ENCODE data around the gene GPATCH1. TPM values are rescaled to one million over a fixed set of nuclear protein-coding genes. Genes with fewer than 3 reads are reported as not detected.

GPATCH1 gene
- total RNA-seq, 1 donor from 2014 or later, result 12.9 TPM

DNA sequence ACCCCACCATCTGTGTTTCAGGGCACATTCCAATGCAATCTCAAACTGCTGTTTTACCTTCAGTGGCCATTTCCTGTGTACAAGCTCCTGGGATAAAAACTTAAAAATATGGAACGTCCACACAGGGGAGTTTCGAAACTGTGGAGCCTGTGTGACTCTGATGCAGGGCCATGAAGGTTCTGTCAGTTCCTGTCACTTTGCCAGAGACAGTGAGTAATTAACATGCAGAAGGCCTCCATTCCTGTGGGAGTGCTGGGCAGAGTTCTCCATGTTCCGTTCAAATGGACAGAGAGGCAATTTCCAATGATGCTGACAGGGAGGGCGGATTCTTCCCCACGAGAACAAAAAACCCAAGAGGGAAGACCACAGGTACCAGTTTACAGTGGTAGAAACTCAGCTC, 75.4 kb downstream of the GPATCH1 start:
- H3K36me3 Mint-ChIP-seq (ENCODE audit: low read depth), result no peaks in the 10 kb centered on the region
- no peak overlapping the region for H3K4me3 Mint-ChIP-seq
- TF ChIP-seq, protein P1, sequence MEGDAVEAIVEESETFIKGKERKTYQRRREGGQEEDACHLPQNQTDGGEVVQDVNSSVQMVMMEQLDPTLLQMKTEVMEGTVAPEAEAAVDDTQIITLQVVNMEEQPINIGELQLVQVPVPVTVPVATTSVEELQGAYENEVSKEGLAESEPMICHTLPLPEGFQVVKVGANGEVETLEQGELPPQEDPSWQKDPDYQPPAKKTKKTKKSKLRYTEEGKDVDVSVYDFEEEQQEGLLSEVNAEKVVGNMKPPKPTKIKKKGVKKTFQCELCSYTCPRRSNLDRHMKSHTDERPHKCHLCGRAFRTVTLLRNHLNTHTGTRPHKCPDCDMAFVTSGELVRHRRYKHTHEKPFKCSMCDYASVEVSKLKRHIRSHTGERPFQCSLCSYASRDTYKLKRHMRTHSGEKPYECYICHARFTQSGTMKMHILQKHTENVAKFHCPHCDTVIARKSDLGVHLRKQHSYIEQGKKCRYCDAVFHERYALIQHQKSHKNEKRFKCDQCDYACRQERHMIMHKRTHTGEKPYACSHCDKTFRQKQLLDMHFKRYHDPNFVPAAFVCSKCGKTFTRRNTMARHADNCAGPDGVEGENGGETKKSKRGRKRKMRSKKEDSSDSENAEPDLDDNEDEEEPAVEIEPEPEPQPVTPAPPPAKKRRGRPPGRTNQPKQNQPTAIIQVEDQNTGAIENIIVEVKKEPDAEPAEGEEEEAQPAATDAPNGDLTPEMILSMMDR (conservative IDR thresholded peaks at IDR 0.05), result no peak
- no peaks in the 10 kb centered on the region for H3K27me3 Mint-ChIP-seq (ENCODE audit: low read depth)
- DNase-seq (ENCODE audit: low read depth, low spot score), result no peak
- H3K4me1 Mint-ChIP-seq, result no peaks in the 10 kb centered on the region
- H3K27ac Mint-ChIP-seq (ENCODE audit: unreplicated experiment), result no peak overlapping the region
- no peaks in the 10 kb centered on the region for H3K9me3 Mint-ChIP-seq

DNA sequence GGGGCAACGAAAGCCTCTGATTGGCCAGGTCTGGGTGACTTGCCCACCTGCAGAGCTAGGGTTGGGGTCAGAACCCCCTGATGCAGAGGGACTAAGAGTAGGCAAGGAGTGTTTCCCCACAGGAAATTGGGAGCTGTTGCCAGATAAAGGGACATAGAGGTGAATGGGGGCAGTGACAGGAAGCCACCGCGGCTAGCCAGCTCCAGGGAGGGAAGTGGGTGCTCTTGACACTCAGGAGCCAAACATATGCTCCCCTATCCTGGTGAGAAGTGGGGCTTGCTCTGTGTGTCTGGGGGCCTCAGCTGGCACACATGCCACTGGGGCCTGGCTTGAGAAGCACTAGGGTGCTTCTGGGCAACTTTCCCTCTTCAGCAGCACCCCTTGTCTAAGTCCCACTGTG, 76.9 kb downstream of the GPATCH1 start:
- Mint-ChIP-seq H3K4me1 (no peaks in the 10 kb centered on the region), H3K4me3 (no peak overlapping the region), H3K36me3 (ENCODE audit: low read depth) (no peaks in the 10 kb centered on the region), H3K9me3 (no peaks in the 10 kb centered on the region), H3K27ac (ENCODE audit: unreplicated experiment) (no peak overlapping the region), H3K27me3 (ENCODE audit: low read depth) (no peaks in the 10 kb centered on the region)
- no peak for DNase-seq (ENCODE audit: low read depth, low spot score)
- TF ChIP-seq, protein P1 (conservative IDR thresholded peaks at IDR 0.05), result no peak

DNA sequence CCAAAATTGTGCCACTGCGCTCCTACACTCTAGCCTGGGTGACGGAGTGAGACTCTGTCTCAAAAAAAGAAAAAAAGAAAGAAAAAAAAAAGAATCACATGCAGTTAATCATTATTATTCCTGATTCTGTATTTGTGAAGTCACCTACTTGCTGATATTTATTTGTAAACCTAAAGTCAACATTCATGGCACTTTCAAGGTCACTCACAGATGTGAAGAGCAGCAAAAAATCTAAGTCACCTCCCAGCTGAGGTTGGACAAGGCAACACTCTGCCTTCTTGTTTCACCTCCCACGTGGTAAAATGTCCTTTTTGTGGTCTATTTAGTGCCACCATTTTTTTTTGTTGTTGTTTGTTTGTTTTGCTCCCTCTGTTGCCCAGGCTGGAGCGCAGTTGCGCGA, 77.4 kb downstream of the GPATCH1 start:
- H3K4me3 Mint-ChIP-seq, result no peak overlapping the region

DNA sequence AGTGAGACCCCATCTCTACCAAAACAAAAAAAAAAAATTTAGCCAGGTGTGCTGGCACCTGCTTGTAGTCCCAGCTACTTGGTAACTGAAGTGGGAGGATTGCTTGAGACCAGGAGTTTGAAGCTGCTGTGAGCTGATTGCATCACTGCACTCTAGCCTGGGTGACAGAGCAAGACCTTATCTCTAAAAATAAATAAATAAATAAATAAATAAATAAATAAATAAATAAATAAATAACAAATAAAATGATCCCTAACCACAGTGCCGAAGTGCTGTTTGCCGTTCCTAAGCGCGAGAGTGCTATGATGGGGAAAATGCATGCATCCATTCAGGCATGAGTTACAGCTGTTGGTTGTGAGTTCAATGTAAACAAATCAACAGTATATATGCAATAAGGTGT, 78.2 kb downstream of the GPATCH1 start:
- Mint-ChIP-seq H3K4me3 (no peak overlapping the region), H3K4me1 (no peaks in the 10 kb centered on the region), H3K27me3 (ENCODE audit: low read depth) (no peaks in the 10 kb centered on the region)

More for the DNA sequence above, 77.4 kb downstream of the GPATCH1 start:
- DNase-seq (ENCODE audit: low read depth, low spot score), result no peak
- no peaks in the 10 kb centered on the region for H3K9me3 Mint-ChIP-seq
- TF ChIP-seq, protein P1 (conservative IDR thresholded peaks at IDR 0.05), result no peak
- no peaks in the 10 kb centered on the region for H3K36me3 Mint-ChIP-seq (ENCODE audit: low read depth)
- no peaks in the 10 kb centered on the region for H3K4me1 Mint-ChIP-seq
- H3K27me3 Mint-ChIP-seq (ENCODE audit: low read depth), result no peaks in the 10 kb centered on the region
- H3K27ac Mint-ChIP-seq (ENCODE audit: unreplicated experiment), result no peak overlapping the region

DNA sequence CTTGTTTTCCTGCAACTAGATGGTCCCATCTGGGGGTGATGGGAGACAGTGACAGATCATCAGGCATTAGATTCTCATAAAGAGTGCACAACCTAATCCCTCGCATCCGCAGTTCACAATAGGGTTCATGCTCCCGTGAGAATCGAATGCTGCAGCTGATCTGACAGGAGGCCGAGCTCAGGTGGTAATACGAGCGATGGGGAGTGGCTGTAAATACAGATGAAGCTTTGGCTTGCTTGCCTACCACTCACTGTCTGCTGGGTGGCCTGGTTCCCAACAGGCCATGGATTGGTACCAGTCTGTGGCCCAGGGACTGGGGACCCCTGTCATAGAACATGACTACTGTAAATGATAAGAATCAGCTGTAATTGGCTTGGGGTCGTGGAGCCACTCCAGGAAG, 78.9 kb downstream of the GPATCH1 start:
- TF ChIP-seq, protein P1 (conservative IDR thresholded peaks at IDR 0.05), result no peak
- Mint-ChIP-seq H3K4me1 (no peaks in the 10 kb centered on the region), H3K27ac (ENCODE audit: unreplicated experiment) (no peak overlapping the region), H3K9me3 (no peaks in the 10 kb centered on the region), H3K27me3 (ENCODE audit: low read depth) (no peaks in the 10 kb centered on the region), H3K36me3 (ENCODE audit: low read depth) (no peaks in the 10 kb centered on the region), H3K4me3 (no peak overlapping the region)
- DNase-seq (ENCODE audit: low read depth, low spot score), result no peak

More for the DNA sequence above, 78.2 kb downstream of the GPATCH1 start:
- no peaks in the 10 kb centered on the region for H3K36me3 Mint-ChIP-seq (ENCODE audit: low read depth)
- no peak overlapping the region for H3K27ac Mint-ChIP-seq (ENCODE audit: unreplicated experiment)
- TF ChIP-seq, protein P1 (conservative IDR thresholded peaks at IDR 0.05), result no peak
- H3K9me3 Mint-ChIP-seq, result no peaks in the 10 kb centered on the region
- DNase-seq (ENCODE audit: low read depth, low spot score), result no peak

DNA sequence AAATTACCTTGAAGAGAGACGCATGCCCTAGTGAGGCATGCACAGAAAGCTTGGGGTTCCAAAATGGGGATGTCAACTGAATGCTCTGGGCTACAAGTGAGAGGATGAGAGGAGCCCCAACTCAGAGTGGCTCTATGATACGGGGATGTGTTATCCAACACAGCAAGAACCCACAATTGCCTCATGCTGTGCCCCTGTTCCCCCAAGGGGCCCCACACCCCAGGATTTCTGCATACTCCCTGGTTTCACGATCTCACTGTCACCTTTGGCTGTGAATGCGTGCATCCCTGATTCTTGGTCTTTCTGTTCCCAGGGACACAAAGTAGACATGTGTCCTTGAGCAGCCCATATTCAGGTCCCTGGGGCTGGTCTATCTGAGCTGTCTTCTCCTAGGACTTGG, 80.2 kb downstream of the GPATCH1 start:
- H3K4me1 Mint-ChIP-seq, result no peaks in the 10 kb centered on the region
- no peaks in the 10 kb centered on the region for H3K36me3 Mint-ChIP-seq (ENCODE audit: low read depth)
- no peaks in the 10 kb centered on the region for H3K9me3 Mint-ChIP-seq
- H3K27me3 Mint-ChIP-seq (ENCODE audit: low read depth), result no peaks in the 10 kb centered on the region
- TF ChIP-seq, protein P1 (conservative IDR thresholded peaks at IDR 0.05), result no peak
- no peak overlapping the region for H3K4me3 Mint-ChIP-seq
- no peak for DNase-seq (ENCODE audit: low read depth, low spot score)
- no peak overlapping the region for H3K27ac Mint-ChIP-seq (ENCODE audit: unreplicated experiment)
